IPS DF 4.7 (cell line): ENCODE measurements around the gene FXYD2.

Experiments
- DNase-seq: peaks from one replicate; pipeline ENCODE4 v3.0.0-alpha.2; 2013; ENCODE audit warnings: low spot score; ENCODE audit errors: extremely low read depth

Gene FXYD2

GRCh38 chr11:117857734-117858414 is 33.3 kb upstream of the FXYD2 start:
- DNase-seq, result no peak

GRCh38 chr11:117855912-117856651 is 31.5 kb upstream of the FXYD2 start:
- DNase-seq, result no peak

- DNase-seq, result no peak
These were observed 30.8 kb upstream of the FXYD2 start for GRCh38 chr11:117855186-117855845.

GRCh38 chr11:117852309-117852708 is 27.8 kb upstream of the FXYD2 start:
- no peak for DNase-seq

- DNase-seq, result no peak
These were observed 27.3 kb upstream of the FXYD2 start for GRCh38 chr11:117851852-117852251.

GRCh38 chr11:117851106-117851505 is 26.6 kb upstream of the FXYD2 start:
- no peak for DNase-seq

GRCh38 chr11:117849781-117850414 is 25.4 kb upstream of the FXYD2 start:
- no peak for DNase-seq

- no peak for DNase-seq
These were observed 19.3 kb upstream of the FXYD2 start for GRCh38 chr11:117843666-117844484.

GRCh38 chr11:117842131-117842941 is 17.8 kb upstream of the FXYD2 start:
- DNase-seq, result no peak

- DNase-seq, result no peak
These were observed 17.0 kb upstream of the FXYD2 start for GRCh38 chr11:117841551-117842031.

GRCh38 chr11:117840881-117841550 is 16.5 kb upstream of the FXYD2 start:
- DNase-seq, result no peak

- no peak for DNase-seq
These were observed 15.6 kb upstream of the FXYD2 start for GRCh38 chr11:117839936-117840813.

GRCh38 chr11:117839380-117839881 is 14.9 kb upstream of the FXYD2 start:
- no peak for DNase-seq

- DNase-seq, result no peak
These were observed 14.4 kb upstream of the FXYD2 start for GRCh38 chr11:117838901-117839300.

GRCh38 chr11:117837791-117838190 is 13.2 kb upstream of the FXYD2 start:
- no peak for DNase-seq

- DNase-seq, result no peak
These were observed 12.7 kb upstream of the FXYD2 start for GRCh38 chr11:117837070-117837776.

GRCh38 chr11:117836077-117836960 is 11.8 kb upstream of the FXYD2 start:
- DNase-seq, result no peak
